ENCODE results near the gene EYA2.

DNA sequence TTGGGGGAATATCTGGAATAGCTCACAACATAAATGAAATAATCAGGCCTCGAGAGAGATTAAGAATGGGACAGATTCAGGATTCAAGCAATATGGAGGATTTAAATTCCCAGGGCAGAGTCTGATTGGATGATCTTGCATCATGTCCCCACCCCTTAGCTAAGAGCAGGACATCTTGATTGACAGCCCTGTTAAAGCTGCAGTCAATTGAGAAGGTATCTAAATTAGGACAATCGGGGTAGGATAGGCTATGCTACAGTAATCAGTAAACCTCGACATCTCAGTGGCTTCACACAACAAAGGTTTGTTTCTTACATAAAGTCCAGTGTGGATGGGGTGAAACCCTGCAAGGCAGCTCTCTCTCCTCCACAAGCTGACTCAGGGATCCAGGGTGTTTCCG lies 109.5 kb downstream of the EYA2 start:
- TF ChIP-seq, protein P1, sequence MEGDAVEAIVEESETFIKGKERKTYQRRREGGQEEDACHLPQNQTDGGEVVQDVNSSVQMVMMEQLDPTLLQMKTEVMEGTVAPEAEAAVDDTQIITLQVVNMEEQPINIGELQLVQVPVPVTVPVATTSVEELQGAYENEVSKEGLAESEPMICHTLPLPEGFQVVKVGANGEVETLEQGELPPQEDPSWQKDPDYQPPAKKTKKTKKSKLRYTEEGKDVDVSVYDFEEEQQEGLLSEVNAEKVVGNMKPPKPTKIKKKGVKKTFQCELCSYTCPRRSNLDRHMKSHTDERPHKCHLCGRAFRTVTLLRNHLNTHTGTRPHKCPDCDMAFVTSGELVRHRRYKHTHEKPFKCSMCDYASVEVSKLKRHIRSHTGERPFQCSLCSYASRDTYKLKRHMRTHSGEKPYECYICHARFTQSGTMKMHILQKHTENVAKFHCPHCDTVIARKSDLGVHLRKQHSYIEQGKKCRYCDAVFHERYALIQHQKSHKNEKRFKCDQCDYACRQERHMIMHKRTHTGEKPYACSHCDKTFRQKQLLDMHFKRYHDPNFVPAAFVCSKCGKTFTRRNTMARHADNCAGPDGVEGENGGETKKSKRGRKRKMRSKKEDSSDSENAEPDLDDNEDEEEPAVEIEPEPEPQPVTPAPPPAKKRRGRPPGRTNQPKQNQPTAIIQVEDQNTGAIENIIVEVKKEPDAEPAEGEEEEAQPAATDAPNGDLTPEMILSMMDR (IDR thresholded peaks at IDR 0.05 in 4 of 5, conservative IDR thresholded peaks at IDR 0.05 in 1 of 5) = no peak
- no peak for TF ChIP-seq POLR2A (IDR thresholded peaks at IDR 0.05)
